Caco-2 (cell line): Measurements from ENCODE around the gene STK32B. TPM values are rescaled to one million over a fixed set of nuclear protein-coding genes. Genes with fewer than 3 reads are reported as not detected.

Source experiments
- BruUV-seq: library from RNA; stranded (reverse); fragments of 400-500 nt; replicated peaks from 2 replicates; lab custom pipeline; 2021; lab: Mats Ljungman, UMichigan
- CTCF ChIA-PET: fragments of 300-600 bp; sonication (Branson Sonifier 250); formaldehyde crosslinking; loops from one replicate; lab custom pipeline; 2022; ENCODE audit warnings: antibody characterized with exemption; lab: Charles Lee
- POLR2A ChIA-PET: fragments of 300-600 bp; sonication (Branson Sonifier 250); formaldehyde crosslinking; loops from one replicate; lab custom pipeline; 2022; ENCODE audit warnings: antibody characterized with exemption; lab: Charles Lee
- DNase-seq, 2 experiments: peaks; one replicate each; pipeline versions ENCODE4 v3.0.0 to v3.0.0-alpha.2; 2020 to 2022
- H3K27me3 ChIP-seq: replicated peaks from 2 replicates; pipeline ENCODE4 v1.6.0; 2011; ENCODE audit warnings: low read length; ENCODE audit not compliant: control insufficient read depth, insufficient read depth
- H3K36me3 ChIP-seq: 2 replicates; pipeline ENCODE4 v1.5.1; 2011; ENCODE audit warnings: low read length; ENCODE audit not compliant: control insufficient read depth, insufficient read depth
- H3K4me1 ChIP-seq: fragments of 250-450 bp; sonication (Bioruptor Pico); 2 replicates; pipeline ENCODE4 v1.5.1; 2020; ENCODE audit warnings: mild to moderate bottlenecking
- H3K4me3 ChIP-seq: 2 replicates; pipeline ENCODE4 v1.5.1; 2011; ENCODE audit warnings: low read depth, mild to moderate bottlenecking, control low read depth, low read length
- H3K9me3 ChIP-seq: fragments of 250-450 bp; sonication (Bioruptor Pico); 2 replicates; pipeline ENCODE4 v1.5.1; 2020; ENCODE audit warnings: mild to moderate bottlenecking, moderate library complexity
- H3K27ac Mint-ChIP-seq: one replicate; pipeline ENCODE4 v1.8.0; 2022; ENCODE audit warnings: mixed read lengths; ENCODE audit not compliant: unreplicated experiment
- H3K27me3 Mint-ChIP-seq: one replicate; pipeline ENCODE4 v1.8.0; 2022; ENCODE audit warnings: mixed read lengths; ENCODE audit not compliant: insufficient read depth, unreplicated experiment
- H3K36me3 Mint-ChIP-seq: one replicate; pipeline ENCODE4 v1.8.0; 2022; ENCODE audit warnings: mild to moderate bottlenecking, mixed read lengths; ENCODE audit not compliant: insufficient read depth, unreplicated experiment
- H3K4me1 Mint-ChIP-seq: one replicate; pipeline ENCODE4 v1.8.0; 2022; ENCODE audit warnings: low read depth, mixed read lengths; ENCODE audit not compliant: unreplicated experiment
- H3K4me3 Mint-ChIP-seq: one replicate; pipeline ENCODE4 v1.8.0; 2022; ENCODE audit warnings: mild to moderate bottlenecking, moderate library complexity, mixed read lengths; ENCODE audit not compliant: unreplicated experiment
- H3K9me3 Mint-ChIP-seq: one replicate; pipeline ENCODE4 v1.8.0; 2022; ENCODE audit warnings: mixed read lengths; ENCODE audit not compliant: unreplicated experiment
- intact Hi-C: fragments of 100-400 bp; cut with micrococcal nuclease; formaldehyde crosslinking; loops from one replicate; pipeline ENCODE4 v1.10.0; 2022; ENCODE audit not compliant: unreplicated experiment
- total RNA-seq: library from RNA; stranded (reverse); gene quantifications from 2 replicates; pipeline ENCODE4 v1.2.3, GENCODE V29; 2022
- TF ChIP-seq, protein P1 (sequence below), 2 experiments: fragments of 200-600 bp in 1 of 2; IDR thresholded peaks; 1 replicate in 1 of 2; 2 replicates in 1 of 2; pipeline versions ENCODE4 v1.5.1 to v1.8.0; 2011 to 2022; ENCODE audit warnings: antibody characterized with exemption in 1 of 2, control low read depth in 1 of 2, inconsistent platforms in 1 of 2, low read depth in 1 of 2, low read length in 1 of 2, mild to moderate bottlenecking in 1 of 2, moderate library complexity in 1 of 2; ENCODE audit not compliant: insufficient read depth in 1 of 2, severe bottlenecking in 1 of 2, unreplicated experiment in 1 of 2

The STK32B gene
- total RNA-seq, 1 experiment from 2014 or later: 11.2 TPM

DNA sequence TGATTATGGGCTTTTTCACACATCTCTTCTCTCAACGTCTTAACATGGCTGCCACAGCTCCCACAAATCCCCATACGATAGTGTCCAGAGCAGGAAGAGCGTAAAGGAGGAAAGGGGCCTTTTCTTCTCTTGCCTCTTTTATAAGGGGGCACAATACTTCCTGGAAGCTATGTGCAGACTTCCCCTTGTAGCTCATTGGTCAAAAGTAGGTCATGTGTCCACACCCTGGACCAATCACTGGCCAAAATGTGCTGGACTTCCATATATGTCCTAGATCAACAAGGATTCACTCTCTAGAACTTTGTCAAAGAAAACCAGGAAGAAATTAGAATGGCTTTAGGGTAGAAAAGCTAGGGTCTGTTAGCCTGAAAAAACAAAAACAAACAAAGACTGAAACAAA lies 26.7 kb downstream of the STK32B start:
- intact Hi-C loops: no loop called here
- no peaks in the 10 kb centered on the region for H3K4me1 Mint-ChIP-seq
- H3K9me3 Mint-ChIP-seq: peaks cover 41% of the 10 kb centered on the region
- BruUV-seq: no TSS peak
- H3K9me3 ChIP-seq: 0 out of 2 replicates have a peak, but pooled peaks cover 9% of the 10 kb centered on the region
- H3K36me3 Mint-ChIP-seq: peaks cover 6% of the 10 kb centered on the region
- no peaks in the 10 kb centered on the region for H3K4me1 ChIP-seq
- no peak overlapping the region for H3K4me3 ChIP-seq
- H3K27me3 Mint-ChIP-seq: no peaks in the 10 kb centered on the region
- no peaks in the 10 kb centered on the region for H3K27me3 ChIP-seq
- ChIA-PET CTCF (no interaction called here), POLR2A (no interaction called here)
- no peak overlapping the region for H3K27ac Mint-ChIP-seq
- DNase-seq: no peak
- TF ChIP-seq, protein P1, sequence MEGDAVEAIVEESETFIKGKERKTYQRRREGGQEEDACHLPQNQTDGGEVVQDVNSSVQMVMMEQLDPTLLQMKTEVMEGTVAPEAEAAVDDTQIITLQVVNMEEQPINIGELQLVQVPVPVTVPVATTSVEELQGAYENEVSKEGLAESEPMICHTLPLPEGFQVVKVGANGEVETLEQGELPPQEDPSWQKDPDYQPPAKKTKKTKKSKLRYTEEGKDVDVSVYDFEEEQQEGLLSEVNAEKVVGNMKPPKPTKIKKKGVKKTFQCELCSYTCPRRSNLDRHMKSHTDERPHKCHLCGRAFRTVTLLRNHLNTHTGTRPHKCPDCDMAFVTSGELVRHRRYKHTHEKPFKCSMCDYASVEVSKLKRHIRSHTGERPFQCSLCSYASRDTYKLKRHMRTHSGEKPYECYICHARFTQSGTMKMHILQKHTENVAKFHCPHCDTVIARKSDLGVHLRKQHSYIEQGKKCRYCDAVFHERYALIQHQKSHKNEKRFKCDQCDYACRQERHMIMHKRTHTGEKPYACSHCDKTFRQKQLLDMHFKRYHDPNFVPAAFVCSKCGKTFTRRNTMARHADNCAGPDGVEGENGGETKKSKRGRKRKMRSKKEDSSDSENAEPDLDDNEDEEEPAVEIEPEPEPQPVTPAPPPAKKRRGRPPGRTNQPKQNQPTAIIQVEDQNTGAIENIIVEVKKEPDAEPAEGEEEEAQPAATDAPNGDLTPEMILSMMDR (IDR thresholded peaks at IDR 0.05; ENCODE audit: insufficient read depth in 1 of 2, low read depth in 1 of 2, low read length in 1 of 2, severe bottlenecking in 1 of 2, unreplicated experiment in 1 of 2): no peak
- no peaks in the 10 kb centered on the region for H3K36me3 ChIP-seq
- H3K4me3 Mint-ChIP-seq: no peak overlapping the region

DNA sequence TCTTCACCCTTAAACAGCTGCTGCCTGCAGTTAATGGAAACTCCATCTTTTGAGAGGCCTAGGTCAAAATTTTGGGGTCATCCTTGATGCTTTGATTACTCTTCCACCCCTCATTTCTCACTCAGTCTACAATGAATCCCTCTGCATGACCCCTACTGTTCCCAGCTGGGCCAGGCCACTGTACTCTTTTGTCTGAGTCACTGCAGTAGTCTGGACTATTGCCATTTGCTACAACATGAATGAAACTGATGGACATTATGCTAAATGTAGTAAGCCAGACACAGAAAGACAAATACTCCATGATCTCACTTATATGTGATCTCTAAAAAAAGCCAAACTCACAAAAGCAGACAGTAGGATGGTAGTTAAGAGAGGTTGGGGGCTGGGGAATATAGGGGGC lies 28.3 kb downstream of the STK32B start:
- Mint-ChIP-seq H3K9me3 (peaks cover 41% of the 10 kb centered on the region), H3K27me3 (no peaks in the 10 kb centered on the region), H3K4me3 (no peak overlapping the region), H3K27ac (no peak overlapping the region), H3K36me3 (peaks cover 6% of the 10 kb centered on the region), H3K4me1 (no peaks in the 10 kb centered on the region)
- DNase-seq: no peak
- H3K4me1 ChIP-seq: no peaks in the 10 kb centered on the region
- H3K9me3 ChIP-seq: 0 out of 2 replicates have a peak, but pooled peaks cover 13% of the 10 kb centered on the region
- intact Hi-C loops: no loop called here
- TF ChIP-seq, protein P1 (IDR thresholded peaks at IDR 0.05; ENCODE audit: insufficient read depth in 1 of 2, low read depth in 1 of 2, low read length in 1 of 2, severe bottlenecking in 1 of 2, unreplicated experiment in 1 of 2): no peak
- H3K27me3 ChIP-seq: no peaks in the 10 kb centered on the region
- no peaks in the 10 kb centered on the region for H3K36me3 ChIP-seq
- no TSS peak for BruUV-seq
- CTCF ChIA-PET: no interaction called here
- H3K4me3 ChIP-seq: no peak overlapping the region
- POLR2A ChIA-PET: no interaction called here

DNA sequence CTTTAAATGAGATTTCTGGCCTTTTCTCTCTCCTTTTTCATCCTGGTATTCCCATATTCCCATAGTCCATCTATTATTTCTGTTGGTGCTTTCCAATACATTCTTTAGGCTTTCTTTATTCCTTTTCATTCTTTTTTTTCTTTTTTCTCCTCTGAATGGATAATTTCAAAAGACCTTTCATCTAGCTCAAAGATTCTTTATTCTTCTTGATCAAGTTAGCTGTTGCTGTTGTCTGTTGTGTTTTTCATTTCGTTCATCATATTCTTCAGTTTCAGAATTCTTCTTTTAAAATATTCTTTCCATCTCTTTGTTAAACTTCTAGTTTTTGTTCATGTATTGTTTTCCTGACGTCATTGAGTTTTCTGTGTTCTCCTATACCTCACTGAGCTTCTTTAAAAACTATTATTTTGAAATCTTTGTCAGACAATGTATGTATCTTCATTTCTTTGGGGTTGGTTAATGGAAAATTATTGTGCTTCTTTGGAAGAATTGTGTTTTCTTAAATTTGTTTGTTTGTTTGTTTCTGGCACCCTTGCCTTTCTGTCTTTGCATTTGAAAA lies 30.2 kb downstream of the STK32B start:
- Histone ChIP-seq H3K36me3 (no peaks in the 10 kb centered on the region), H3K4me1 (no peaks in the 10 kb centered on the region), H3K27me3 (no peaks in the 10 kb centered on the region), H3K4me3 (no peak overlapping the region), H3K9me3 (peaks cover 17% of the 10 kb centered on the region; the same call in 1 of the 2 replicates)
- TF ChIP-seq, protein P1 (IDR thresholded peaks at IDR 0.05; ENCODE audit: insufficient read depth in 1 of 2, low read depth in 1 of 2, low read length in 1 of 2, severe bottlenecking in 1 of 2, unreplicated experiment in 1 of 2): no peak
- CTCF ChIA-PET: no interaction called here
- peaks cover 53% of the 10 kb centered on the region for H3K9me3 Mint-ChIP-seq
- H3K4me1 Mint-ChIP-seq: no peaks in the 10 kb centered on the region
- H3K27me3 Mint-ChIP-seq: no peaks in the 10 kb centered on the region
- H3K4me3 Mint-ChIP-seq: no peak overlapping the region
- DNase-seq: no peak
- intact Hi-C loops: no loop called here
- H3K36me3 Mint-ChIP-seq: peaks cover 6% of the 10 kb centered on the region
- no TSS peak for BruUV-seq
- POLR2A ChIA-PET: no interaction called here
- no peak overlapping the region for H3K27ac Mint-ChIP-seq
